GM19035 (cell line): Measurements from ENCODE around the gene MICAL3.

Source experiments
- ATAC-seq: cut with Tn5 transposase; IDR thresholded peaks from one replicate; pipeline ENCODE4 v1.9.1; 2021; ENCODE audit not compliant: unreplicated experiment

Gene MICAL3

DNA sequence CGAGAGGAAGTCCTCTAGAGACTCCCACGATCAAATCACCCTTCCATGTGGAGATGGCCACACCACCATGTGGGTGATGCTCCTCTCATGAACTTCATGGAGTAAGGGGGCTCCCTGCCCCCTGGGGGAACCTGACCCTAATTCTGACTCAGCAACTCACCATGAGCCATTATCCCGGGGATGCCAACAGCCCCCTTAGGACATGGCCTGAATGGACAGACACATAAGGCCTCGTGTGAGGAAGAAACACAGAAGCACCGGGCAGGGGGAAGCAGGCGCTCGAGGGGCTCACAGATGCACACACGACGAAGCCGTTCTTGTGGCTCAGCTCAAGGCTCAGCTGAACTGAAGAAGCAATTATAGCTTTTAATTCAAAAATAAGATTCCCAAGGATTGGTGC is 150.6 kb downstream of the MICAL3 start:
- ATAC-seq = no peak

DNA sequence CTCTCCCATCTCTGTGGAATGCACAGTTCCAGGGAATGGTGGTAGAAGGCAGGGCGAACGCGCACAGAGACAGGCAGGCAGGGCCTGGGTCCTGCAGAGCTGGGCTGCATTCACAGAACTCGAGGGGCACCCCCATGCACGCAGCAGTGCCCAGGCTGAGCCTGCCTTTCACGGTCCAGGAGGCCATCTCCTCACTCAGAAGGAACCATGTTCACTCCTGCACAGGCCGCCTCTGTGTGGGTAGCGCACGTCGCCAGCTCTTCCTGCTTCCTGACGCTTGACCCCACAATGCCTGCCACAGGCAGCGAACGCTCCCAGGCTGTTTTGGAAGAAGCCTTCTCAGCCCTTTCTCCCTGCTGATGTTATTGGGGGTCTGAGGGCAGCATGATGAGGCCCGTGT is 151.2 kb downstream of the MICAL3 start:
- no peak for ATAC-seq

DNA sequence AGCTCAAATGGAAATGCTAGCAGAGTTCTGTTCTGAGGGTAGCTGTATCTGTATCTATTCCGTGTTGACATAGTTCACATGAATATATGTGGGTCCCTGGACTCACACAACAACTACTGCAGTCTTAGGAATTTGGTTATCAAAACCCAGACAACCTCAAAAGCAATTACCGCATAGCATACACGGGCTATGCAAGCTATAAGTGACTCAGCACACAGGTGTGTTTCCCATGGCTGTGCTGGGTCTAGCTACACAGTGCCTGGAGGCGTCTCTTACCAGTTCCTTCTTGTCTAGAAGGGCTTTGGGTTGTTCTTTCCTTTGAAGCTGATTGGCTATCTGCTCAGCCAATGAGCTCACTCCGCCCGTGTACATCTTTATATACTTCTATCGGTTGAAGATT is 151.9 kb downstream of the MICAL3 start:
- ATAC-seq = no peak

DNA sequence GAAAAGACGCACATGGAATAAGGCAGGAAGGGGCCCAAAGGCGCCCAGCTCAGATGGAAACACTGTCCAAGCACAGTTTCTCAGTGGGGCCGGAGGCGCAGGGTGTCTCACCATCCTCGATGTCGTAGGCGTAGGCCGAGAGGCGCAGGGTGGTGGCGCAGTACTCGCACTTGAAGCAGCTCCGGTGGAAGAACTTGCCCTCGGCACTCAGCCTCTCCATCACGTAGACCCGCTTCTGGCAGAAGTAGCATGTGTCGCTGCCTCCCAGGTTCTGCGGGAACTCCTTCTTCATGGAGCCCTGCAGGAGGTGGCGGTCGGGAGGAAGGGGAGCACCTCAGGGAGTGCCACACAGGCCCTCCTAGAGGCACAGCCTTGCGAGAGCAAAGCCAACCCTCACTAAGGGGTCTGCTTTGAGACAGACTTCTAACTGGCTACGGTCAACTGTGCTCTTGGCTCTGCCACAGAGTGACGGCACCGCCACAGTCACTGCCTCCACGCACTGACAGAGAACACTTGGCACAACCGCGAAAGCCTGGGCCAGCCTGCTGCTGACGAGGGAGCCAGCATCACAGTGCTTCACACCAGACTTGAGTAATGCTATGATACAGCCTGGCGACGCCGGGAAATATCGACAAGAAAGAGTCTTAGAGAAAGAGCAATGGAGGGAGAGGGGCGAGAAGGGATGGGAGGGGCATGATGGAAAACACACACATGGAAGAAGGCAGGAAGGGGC is 152.5 kb downstream of the MICAL3 start:
- no peak for ATAC-seq

DNA sequence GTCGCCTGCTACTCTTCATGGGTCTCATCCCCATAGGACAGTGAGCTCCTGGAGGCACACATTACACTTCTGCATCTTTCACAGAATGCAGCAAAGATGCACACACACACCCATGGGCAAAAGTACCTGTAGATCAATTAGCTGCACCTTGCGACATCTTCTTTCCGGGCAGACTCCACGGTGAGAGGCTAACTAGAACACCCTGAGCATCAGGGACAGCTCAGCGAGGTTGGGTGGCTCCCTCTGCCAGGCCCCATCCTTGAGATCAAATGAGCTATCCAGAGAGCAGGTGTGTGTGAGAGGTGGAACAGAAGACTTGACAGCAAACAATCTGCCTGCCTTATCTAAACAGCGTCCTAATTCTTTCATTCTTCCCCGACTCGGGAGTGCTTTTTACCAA is 154.0 kb downstream of the MICAL3 start:
- no peak for ATAC-seq

DNA sequence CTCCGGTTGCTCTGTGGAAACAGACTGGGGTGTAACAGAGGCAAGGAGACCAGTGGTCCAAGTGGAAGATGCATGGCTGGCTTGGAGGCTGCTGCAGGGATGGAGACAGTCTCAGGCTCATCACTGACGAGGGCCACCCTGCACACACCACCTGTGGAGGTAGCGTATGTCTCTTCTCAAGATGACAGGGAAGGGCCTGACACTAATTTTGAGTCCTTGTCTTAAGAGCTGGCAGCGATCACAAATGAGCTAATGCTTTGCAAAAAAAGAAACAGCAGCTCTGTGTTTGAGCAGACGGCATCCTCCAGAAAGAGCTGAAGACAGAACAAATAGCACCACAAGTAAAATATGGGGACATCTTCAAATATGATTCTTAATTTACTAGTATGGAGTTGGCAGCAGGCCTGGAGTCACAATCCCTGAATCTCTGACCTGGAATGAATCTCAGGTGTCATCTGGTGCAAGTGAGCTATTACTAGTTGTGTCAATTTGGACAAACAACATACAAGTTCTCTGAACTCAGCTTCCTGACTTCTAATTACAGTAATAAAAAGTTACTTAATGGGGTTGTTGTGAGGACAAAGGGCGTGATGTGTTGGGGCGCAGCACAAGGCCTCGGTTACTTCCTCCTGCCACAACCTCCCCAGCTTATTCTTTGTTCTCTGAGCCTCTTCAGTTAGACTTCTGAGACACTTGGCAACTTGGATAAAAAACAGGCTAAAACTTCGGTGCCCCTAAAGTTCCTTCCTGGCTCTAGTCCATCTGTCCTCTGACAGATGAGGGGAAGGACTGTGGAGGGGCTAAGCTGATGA is 154.9 kb downstream of the MICAL3 start:
- no peak for ATAC-seq

DNA sequence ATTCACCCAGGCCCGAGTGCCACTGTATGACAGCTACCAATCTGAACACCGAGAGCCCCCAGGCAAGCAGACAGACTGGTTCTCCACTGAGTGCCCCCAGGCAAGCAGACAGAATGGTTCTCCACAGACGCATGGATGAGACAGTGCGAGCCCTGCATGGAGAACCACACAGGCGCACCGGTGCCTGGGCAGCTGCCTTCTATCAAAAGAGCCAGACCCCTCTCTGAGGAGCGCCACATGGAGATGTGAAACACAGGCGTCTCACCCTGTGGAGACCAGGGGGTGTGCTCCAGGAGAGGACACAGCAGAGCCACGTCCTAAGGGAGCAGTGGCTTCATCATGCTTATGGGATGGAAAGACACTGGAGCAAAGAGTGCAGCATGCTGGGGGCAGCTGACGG is 155.6 kb downstream of the MICAL3 start:
- no peak for ATAC-seq

DNA sequence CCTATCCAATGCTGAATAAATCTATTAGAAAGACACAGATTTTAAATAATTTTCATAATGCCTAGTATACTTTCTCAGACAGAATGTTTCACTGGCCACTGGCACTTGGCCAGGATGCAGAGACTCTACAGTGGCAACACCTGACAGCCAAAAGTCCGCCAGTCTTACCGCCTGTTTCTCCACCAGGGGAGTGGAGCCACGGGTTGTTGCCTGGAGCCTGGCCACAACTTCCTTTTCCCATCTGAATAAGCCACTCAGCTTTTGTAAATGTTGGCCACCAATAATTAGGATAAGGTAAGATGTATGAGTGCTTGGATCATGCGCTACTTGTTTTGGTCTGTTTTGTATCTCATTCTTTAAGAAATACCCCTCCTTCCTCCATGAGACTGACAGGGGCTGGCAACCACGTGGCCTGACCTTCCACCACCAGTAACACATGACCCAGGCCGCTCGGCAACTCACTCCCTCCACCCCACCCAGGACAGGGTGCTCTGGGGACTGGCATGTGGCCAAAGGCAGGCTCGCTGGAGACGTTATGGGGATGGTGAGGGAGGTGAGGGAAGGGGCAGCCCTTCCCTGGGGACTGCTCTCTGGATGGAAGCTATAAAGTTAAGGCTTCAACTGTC is 157.1 kb downstream of the MICAL3 start:
- ATAC-seq = no peak

DNA sequence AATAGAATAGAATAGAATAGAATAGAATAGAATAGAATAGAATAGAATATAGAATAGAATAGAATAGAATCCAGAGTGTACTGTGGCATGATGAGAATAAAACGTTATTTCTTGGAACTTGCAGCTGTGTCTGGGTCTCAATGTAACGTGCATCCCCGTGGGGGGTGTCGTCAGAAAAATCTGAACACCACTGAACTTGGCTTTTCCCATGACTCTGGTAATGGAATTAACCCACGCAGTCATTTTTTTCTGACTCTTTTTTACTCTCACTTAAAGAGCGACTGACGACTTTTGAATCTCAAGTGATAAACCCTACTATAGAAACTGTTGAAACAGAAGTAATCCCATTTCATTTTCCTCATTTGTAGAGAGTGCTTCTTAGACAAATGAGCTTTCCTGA is 157.7 kb downstream of the MICAL3 start:
- ATAC-seq = no peak

DNA sequence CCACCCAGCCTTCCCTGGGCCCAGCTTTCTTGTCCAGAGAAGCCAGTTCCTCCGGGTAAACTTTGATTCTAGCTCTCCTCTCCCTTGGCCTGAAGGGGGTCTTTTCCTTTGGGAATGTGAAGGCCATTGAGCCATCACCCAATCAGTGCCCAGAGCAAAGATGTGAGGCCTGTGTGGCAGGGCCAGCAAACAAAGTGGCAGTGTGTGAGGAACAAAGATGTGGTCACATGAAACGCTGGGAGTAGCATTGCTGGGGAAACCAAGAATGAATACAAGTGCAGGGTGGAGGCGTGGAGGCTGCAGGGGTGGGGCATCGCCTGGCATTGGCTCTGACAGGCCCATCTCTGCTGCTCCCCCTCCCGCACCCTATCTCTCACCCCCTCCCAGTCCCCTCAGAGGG is 158.2 kb downstream of the MICAL3 start:
- no peak for ATAC-seq

DNA sequence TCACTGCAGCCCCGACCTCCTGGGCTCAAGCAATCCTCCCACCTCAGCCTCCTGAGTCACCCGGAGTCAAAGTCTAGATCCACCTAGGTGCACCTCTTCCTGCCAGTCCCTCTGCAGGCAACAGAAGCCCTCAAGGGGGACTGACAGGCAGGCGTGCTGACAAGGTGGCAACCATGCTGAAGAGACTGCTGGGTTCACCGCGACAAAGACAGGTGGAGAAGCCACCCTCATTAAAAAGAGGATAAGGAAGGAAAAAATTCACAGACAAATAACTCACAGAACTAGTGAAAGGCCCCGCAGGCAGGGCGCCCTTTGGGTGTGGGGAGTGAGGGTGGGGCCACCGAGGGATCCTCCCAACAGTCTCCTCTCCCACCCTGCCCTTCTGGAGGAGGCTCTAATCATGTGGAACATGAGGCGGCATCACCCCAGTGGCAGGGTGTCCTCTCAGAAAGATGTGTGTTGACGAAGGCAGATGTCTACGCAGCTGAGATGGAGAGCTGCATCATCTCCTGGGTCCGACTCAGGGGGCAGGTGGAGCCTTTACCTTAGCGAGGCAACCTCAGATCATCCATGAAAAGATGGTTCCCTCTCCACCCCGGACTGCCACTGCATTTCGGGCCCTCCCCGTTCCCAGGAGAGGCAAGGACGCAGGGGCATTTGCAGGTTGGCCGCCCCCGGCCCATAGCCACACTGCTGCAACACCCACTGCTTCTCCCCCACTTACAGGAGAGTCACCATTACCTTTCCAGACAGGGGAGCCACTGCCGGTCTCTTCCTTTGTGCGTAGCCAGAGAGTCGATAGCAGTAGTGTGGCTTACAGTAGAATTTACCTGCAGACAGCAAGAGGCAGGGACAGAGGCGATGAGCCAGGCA is 158.9 kb downstream of the MICAL3 start:
- no peak for ATAC-seq

DNA sequence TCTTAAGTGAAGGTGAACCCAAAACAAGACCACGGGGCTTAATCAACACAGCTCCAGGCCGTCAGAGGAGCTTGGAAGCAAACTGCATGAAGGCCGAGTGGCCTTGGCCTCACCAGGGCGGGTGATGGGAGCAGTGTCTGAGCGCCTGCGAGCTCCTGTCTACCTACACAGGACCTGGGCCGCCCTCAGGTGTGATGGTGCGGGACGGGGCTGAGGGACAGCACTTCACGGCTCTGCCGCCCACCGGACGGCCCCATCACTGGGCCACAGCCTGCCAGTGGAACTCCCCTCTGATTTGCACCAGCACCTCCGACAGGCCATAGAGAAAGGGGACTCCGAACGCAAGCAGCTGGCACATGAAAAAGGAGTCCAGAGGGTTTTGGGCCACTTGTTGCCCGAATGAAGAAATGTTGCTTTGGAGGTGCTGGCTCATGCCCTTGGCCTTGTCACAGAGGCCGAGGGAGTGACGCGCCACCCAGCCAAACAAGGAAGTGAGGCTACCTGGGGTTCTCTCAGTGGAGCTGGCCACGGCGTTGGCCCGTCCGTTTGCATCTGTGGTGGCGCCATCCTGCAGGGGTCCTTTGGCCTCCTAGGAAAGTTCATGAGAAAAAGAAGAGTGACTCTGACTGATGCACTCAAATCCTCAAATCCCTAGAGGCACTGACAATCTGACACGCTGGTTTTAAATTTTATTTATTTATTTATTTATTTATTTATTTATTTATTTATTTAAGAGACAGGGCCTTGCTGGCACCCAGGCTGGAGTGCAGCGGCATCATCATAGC is 159.8 kb downstream of the MICAL3 start:
- ATAC-seq = no peak

DNA sequence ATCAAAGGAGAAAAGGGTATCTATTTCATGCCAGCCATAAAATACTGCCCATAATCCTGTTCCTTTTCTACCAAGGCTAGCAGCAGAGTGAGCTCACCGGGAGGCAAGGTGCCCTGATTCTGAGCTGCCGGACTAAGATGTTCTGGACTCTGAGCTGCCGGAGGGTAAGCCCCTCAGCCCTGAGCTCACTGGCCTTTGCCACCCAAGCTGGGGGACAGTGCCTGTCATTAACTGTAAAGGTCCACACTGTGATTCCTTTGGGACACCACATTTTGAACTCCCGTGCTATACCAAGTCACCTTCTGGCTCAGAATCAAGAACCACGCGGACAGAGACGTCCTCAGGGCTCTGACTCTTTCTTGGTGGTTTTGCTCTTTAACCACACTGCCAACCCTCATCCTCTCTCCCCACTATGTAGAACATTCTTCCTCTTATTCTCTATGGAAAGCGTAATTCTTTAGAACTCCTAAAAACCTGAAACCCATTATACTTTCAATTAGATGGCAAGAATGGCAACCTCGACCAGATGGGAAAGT is 161.6 kb downstream of the MICAL3 start:
- ATAC-seq = no peak

DNA sequence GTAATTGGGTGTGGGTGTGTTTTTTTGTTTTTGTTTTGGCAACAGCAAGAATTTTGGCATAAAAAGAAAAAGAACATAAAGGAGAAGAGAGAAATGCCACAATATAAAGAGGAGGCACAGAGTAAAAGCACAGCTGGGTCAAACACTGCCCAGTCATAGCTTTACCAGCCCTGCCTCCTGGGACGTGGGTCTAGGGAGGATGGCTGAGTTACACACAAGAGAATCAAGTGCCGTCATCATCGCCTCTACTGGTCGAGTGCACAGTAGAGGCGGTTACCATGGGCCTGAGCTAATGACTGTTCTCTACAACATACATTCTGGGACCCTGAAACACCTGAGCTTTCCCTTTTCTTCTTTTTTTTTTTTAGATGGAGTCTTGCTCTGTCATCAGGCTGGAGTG is 162.5 kb downstream of the MICAL3 start:
- ATAC-seq = no peak

DNA sequence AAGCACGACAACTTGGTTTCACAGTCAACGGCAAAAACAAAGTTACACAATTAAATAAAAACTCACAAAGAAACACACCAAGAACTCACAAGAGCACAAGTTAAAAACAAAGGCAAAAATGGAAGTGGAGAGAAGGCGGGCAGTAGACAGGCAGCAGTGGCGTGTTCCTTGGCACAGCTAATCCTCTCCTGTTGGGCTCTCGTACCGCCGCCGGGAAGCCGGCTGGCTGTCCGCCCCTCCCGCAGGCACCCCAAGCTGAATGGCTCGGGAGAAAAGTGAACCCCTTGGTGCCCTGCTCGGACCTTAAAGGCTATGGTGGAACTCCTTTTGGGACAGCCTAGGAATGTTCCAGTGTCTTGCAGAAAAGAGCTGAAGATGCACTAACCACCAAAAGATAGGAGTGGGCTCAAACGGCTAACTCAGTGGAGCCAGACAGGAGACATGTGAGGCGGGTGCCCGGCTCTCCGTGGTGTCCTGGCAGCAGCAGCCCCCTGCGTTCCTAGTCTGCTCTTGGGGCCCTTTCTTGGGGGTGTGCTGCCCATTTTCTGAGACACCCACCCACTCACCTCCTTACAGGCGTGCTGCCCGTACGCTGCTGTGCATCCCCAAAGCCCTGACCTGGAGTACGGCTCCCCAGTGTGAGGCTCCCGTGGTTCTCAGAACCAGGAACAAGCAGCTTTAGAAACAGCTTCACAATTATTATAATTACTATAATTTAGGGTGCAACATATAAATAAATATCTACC is 164.0 kb downstream of the MICAL3 start:
- ATAC-seq = no peak

DNA sequence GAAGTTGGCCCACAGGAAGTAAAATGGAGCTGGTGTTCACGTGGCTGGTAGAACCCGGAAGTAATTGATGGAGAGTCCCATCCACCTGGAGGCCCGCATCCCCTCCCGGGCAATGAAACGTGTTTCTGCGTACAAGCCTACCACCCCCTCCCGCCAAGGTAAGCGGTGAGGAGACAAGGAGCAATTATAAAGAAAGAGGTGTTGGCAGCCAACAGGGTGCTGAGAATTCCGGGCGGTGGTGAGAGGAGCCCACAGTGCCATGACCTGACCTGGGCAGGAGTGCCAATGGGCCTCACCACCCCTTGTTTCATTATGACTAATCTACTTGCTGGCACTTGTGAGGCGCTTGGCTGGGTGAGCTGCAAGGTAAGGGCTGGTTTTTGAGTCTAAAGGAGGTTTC is 166.3 kb downstream of the MICAL3 start:
- no peak for ATAC-seq

DNA sequence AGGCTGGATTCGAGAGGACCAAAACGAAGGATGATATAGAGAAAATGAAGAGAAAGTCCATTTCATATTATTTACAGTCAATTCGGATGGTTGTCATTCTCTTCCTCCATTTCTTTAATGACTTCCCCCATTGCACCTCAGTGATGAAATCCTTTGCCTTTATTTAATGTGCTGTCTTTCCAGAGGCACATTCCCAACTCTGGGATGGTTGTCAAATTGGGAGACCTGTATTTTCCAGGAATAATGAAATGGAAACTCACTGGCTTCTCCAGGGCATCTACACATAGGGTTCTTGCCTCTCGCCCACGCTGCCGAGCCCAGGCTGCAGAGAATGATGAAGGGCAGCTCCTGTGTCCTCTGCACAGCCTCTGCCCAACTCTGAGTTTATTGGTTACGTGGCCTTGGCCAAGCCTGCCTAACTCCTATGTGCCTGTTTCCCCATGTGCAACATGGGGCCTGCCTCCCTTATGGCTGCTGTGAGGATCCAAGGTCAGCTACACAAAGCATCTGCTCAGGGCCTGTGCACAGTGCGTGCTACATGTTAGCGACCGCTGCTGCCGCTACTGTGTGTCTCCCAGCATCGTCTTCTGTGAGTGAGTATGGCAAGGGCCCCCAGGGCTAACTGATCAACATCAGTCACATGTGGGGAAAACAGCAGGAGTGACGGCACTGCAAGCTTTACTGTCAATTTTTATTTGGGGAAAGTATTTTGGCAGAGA is 168.6 kb downstream of the MICAL3 start:
- ATAC-seq = no peak

DNA sequence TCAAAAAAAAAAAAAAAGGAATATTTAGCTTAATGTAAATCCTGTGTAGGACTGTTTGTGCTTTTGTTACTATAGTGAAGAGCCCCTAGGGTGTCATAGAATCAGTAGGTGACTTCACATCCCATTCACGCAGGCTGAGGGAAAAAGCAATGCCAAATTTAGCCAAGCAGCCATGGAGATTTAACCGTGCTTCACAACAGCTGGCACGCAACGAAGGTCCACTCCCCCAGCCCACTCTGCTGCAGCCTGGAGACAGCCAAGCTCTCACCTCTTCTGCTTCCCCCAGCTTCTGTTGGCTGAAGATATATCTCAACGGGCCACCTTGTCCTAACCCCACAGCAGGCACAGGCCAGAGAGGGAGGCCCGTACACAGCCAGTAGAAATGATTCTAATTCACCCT is 171.3 kb downstream of the MICAL3 start:
- no peak for ATAC-seq

DNA sequence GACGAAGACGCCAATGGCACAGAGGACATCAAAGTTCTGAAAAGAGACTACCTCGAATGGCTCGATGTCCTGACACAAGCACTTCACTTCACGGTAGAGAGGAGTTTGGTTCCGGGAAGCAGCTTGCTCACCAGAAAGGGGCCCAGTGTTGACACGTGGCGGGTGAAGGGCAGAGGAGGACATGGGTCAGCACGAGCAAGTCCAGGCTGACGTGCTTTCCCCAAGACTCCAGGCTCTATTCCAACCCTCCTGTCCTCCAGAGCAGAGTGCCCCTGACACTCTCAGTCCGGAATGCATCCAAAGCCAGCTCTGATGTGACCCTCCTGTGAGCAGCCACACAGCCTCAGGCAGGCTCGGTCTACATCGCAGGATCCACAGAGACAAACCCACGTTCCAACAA is 172.6 kb downstream of the MICAL3 start:
- ATAC-seq = no peak
